Parathyroid adenoma (tissue), 2 donors: ENCODE measurements around the gene SPECC1.

Experiments used
- H2AFZ ChIP-seq: fragments of 300-600 bp; sonication (generic); one replicate; pipeline ENCODE4 v1.7.0; 2017; ENCODE audit warnings: antibody characterized with exemption, mild to moderate bottlenecking
- H3K27ac ChIP-seq: fragments of 300-600 bp; sonication (generic); one replicate; pipeline ENCODE4 v1.7.0; 2017
- H3K27me3 ChIP-seq: fragments of 300-600 bp; sonication (generic); one replicate; pipeline ENCODE4 v1.7.0; 2017; ENCODE audit warnings: low read length; ENCODE audit not compliant: control insufficient read depth, insufficient read depth
- H3K36me3 ChIP-seq: fragments of 300-600 bp; sonication (generic); one replicate; pipeline ENCODE4 v1.7.0; 2017; ENCODE audit warnings: low read length; ENCODE audit not compliant: control insufficient read depth, insufficient read depth
- H3K4me1 ChIP-seq: fragments of 300-600 bp; sonication (generic); one replicate; pipeline ENCODE4 v1.7.0; 2017; ENCODE audit warnings: control low read depth
- H3K4me2 ChIP-seq: fragments of 300-600 bp; sonication (generic); one replicate; pipeline ENCODE4 v1.7.0; 2017; ENCODE audit warnings: low read length
- H3K4me3 ChIP-seq: fragments of 300-600 bp; sonication (generic); one replicate; pipeline ENCODE4 v1.7.0; 2017; ENCODE audit warnings: low read depth, low read length
- H3K79me2 ChIP-seq: fragments of 300-600 bp; sonication (generic); one replicate; pipeline ENCODE4 v1.7.0; 2017; ENCODE audit warnings: control low read depth
- H3K9ac ChIP-seq: fragments of 300-600 bp; sonication (generic); one replicate; pipeline ENCODE4 v1.7.0; 2017; ENCODE audit warnings: mild to moderate bottlenecking
- H3K9me3 ChIP-seq: fragments of 300-600 bp; sonication (generic); one replicate; pipeline ENCODE4 v1.7.0; 2017; ENCODE audit warnings: low read length; ENCODE audit not compliant: control insufficient read depth
- CTCF ChIP-seq: fragments of 300-600 bp; sonication (generic); IDR thresholded peaks from one replicate; pipeline ENCODE4 v1.7.0; 2017; ENCODE audit warnings: antibody characterized with exemption, mild to moderate bottlenecking
- donor health status: primary hyperparathyroidism.

SPECC1 gene

GRCh38 chr17:20051624-20052023, 42.5 kb downstream of the SPECC1 start:
- Histone ChIP-seq H3K4me3 (no peak overlapping the region), H2AFZ (no peak overlapping the region), H3K79me2 (no peaks in the 10 kb centered on the region), H3K9me3 (no peaks in the 10 kb centered on the region), H3K36me3 (no peaks in the 10 kb centered on the region), H3K27ac (no peak overlapping the region), H3K4me1 (no peaks in the 10 kb centered on the region), H3K9ac (no peak overlapping the region), H3K4me2 (no peak overlapping the region), H3K27me3 (no peaks in the 10 kb centered on the region)
- no peak for TF ChIP-seq CTCF

GRCh38 chr17:20053361-20053964, 44.3 kb downstream of the SPECC1 start:
- no peaks in the 10 kb centered on the region for H3K36me3 ChIP-seq

GRCh38 chr17:20059728-20060188, 50.6 kb downstream of the SPECC1 start:
- Histone ChIP-seq H3K36me3 (no peaks in the 10 kb centered on the region), H3K9ac (no peak overlapping the region), H3K4me3 (no peak overlapping the region), H3K27me3 (no peaks in the 10 kb centered on the region), H3K9me3 (no peaks in the 10 kb centered on the region), H3K79me2 (no peaks in the 10 kb centered on the region), H3K4me2 (no peak overlapping the region), H3K4me1 (no peaks in the 10 kb centered on the region), H2AFZ (no peak overlapping the region), H3K27ac (no peak overlapping the region)
- TF ChIP-seq CTCF = no peak

More at GRCh38 chr17:20053361-20053964, 44.3 kb downstream of the SPECC1 start:
- Histone ChIP-seq H3K9me3 (no peaks in the 10 kb centered on the region), H3K27me3 (no peaks in the 10 kb centered on the region), H3K9ac (no peak overlapping the region), H2AFZ (no peak overlapping the region), H3K4me1 (no peaks in the 10 kb centered on the region), H3K4me3 (no peak overlapping the region), H3K79me2 (no peaks in the 10 kb centered on the region), H3K4me2 (no peak overlapping the region), H3K27ac (no peak overlapping the region)
- TF ChIP-seq CTCF = no peak

- H3K27ac ChIP-seq = peak overlapping the region; percentile 17
- no peaks in the 10 kb centered on the region for H3K9me3 ChIP-seq
- no peak overlapping the region for H3K4me2 ChIP-seq
- TF ChIP-seq CTCF = no peak
- no peaks in the 10 kb centered on the region for H3K27me3 ChIP-seq
- H3K79me2 ChIP-seq = no peaks in the 10 kb centered on the region
- H3K4me1 ChIP-seq = peaks cover 4% of the 10 kb centered on the region
- no peaks in the 10 kb centered on the region for H3K36me3 ChIP-seq
- no peak overlapping the region for H3K4me3 ChIP-seq
- H3K9ac ChIP-seq = no peak overlapping the region
- H2AFZ ChIP-seq = no peak overlapping the region
Measured at GRCh38 chr17:20063665-20064648, 54.8 kb downstream of the SPECC1 start.
